ENCODE measurements around the gene ZNF319.

The ZNF319 gene

GRCh38 chr16:57997176-57997527, 3.3 kb downstream of the ZNF319 start:
- no peak overlapping the region for H3K27ac Mint-ChIP-seq
- H3K4me3 Mint-ChIP-seq, result no peak overlapping the region
- H3K9me3 Mint-ChIP-seq, result no peaks in the 10 kb centered on the region
- H3K27me3 Mint-ChIP-seq, result no peaks in the 10 kb centered on the region
- no peaks in the 10 kb centered on the region for H3K36me3 Mint-ChIP-seq
- H3K4me1 Mint-ChIP-seq, result peaks cover 57% of the 10 kb centered on the region

GRCh38 chr16:57996406-57997175, 3.9 kb downstream of the ZNF319 start:
- Mint-ChIP-seq H3K27me3 (no peaks in the 10 kb centered on the region), H3K4me3 (no peak overlapping the region), H3K9me3 (no peaks in the 10 kb centered on the region), H3K36me3 (no peaks in the 10 kb centered on the region), H3K4me1 (peaks cover 51% of the 10 kb centered on the region), H3K27ac (peak overlapping the region; percentile 55)

- Mint-ChIP-seq H3K4me3 (no peak overlapping the region), H3K36me3 (no peaks in the 10 kb centered on the region), H3K4me1 (peaks cover 48% of the 10 kb centered on the region), H3K27ac (peak overlapping the region; percentile 68), H3K27me3 (no peaks in the 10 kb centered on the region), H3K9me3 (no peaks in the 10 kb centered on the region)
These were observed 4.6 kb downstream of the ZNF319 start for GRCh38 chr16:57995721-57996405.

- Mint-ChIP-seq H3K4me3 (no peak overlapping the region), H3K36me3 (no peaks in the 10 kb centered on the region), H3K27ac (peak overlapping the region; percentile 88), H3K4me1 (peaks cover 48% of the 10 kb centered on the region), H3K27me3 (no peaks in the 10 kb centered on the region), H3K9me3 (no peaks in the 10 kb centered on the region)
These were observed 5.7 kb downstream of the ZNF319 start for GRCh38 chr16:57994778-57995177.

GRCh38 chr16:57994361-57994760, 6.1 kb downstream of the ZNF319 start:
- Mint-ChIP-seq H3K27me3 (no peaks in the 10 kb centered on the region), H3K36me3 (no peaks in the 10 kb centered on the region), H3K4me1 (peaks cover 46% of the 10 kb centered on the region), H3K9me3 (no peaks in the 10 kb centered on the region), H3K4me3 (no peak overlapping the region), H3K27ac (peak overlapping the region; percentile 88)

GRCh38 chr16:57993897-57994296, 6.6 kb downstream of the ZNF319 start:
- Mint-ChIP-seq H3K9me3 (no peaks in the 10 kb centered on the region), H3K4me3 (no peak overlapping the region), H3K4me1 (peaks cover 41% of the 10 kb centered on the region), H3K27me3 (no peaks in the 10 kb centered on the region), H3K36me3 (no peaks in the 10 kb centered on the region), H3K27ac (no peak overlapping the region)

GRCh38 chr16:57993438-57993837, 7.0 kb downstream of the ZNF319 start:
- no peaks in the 10 kb centered on the region for H3K36me3 Mint-ChIP-seq
- no peak overlapping the region for H3K4me3 Mint-ChIP-seq
- H3K4me1 Mint-ChIP-seq, result peaks cover 37% of the 10 kb centered on the region
- no peaks in the 10 kb centered on the region for H3K9me3 Mint-ChIP-seq
- no peaks in the 10 kb centered on the region for H3K27me3 Mint-ChIP-seq
- no peak overlapping the region for H3K27ac Mint-ChIP-seq

- Mint-ChIP-seq H3K4me3 (no peak overlapping the region), H3K27ac (no peak overlapping the region), H3K36me3 (no peaks in the 10 kb centered on the region), H3K4me1 (peaks cover 24% of the 10 kb centered on the region), H3K27me3 (no peaks in the 10 kb centered on the region), H3K9me3 (no peaks in the 10 kb centered on the region)
These were observed 8.4 kb downstream of the ZNF319 start for GRCh38 chr16:57992084-57992483.

- no peaks in the 10 kb centered on the region for H3K9me3 Mint-ChIP-seq
- peaks cover 25% of the 10 kb centered on the region for H3K4me1 Mint-ChIP-seq
These were observed 8.9 kb downstream of the ZNF319 start for GRCh38 chr16:57991551-57992059.

GRCh38 chr16:57988929-57989328, 11.5 kb downstream of the ZNF319 start:
- no peaks in the 10 kb centered on the region for H3K36me3 Mint-ChIP-seq
- H3K4me1 Mint-ChIP-seq, result peaks cover 15% of the 10 kb centered on the region
- no peaks in the 10 kb centered on the region for H3K27me3 Mint-ChIP-seq
- H3K27ac Mint-ChIP-seq, result peak overlapping the region; percentile 62
- H3K4me3 Mint-ChIP-seq, result no peak overlapping the region
- H3K9me3 Mint-ChIP-seq, result no peaks in the 10 kb centered on the region

More at GRCh38 chr16:57991551-57992059, 8.9 kb downstream of the ZNF319 start:
- H3K4me3 Mint-ChIP-seq, result no peak overlapping the region
- no peaks in the 10 kb centered on the region for H3K36me3 Mint-ChIP-seq
- no peaks in the 10 kb centered on the region for H3K27me3 Mint-ChIP-seq
- H3K27ac Mint-ChIP-seq, result no peak overlapping the region

GRCh38 chr16:57987441-57988177, 12.9 kb downstream of the ZNF319 start:
- no peaks in the 10 kb centered on the region for H3K9me3 Mint-ChIP-seq
- H3K27me3 Mint-ChIP-seq, result no peaks in the 10 kb centered on the region
- H3K36me3 Mint-ChIP-seq, result no peaks in the 10 kb centered on the region
- no peak overlapping the region for H3K4me3 Mint-ChIP-seq
- no peak overlapping the region for H3K27ac Mint-ChIP-seq
- peaks cover 12% of the 10 kb centered on the region for H3K4me1 Mint-ChIP-seq

GRCh38 chr16:57986196-57986595, 14.3 kb downstream of the ZNF319 start:
- H3K27ac Mint-ChIP-seq, result no peak overlapping the region
- H3K4me1 Mint-ChIP-seq, result peaks cover 10% of the 10 kb centered on the region
- no peaks in the 10 kb centered on the region for H3K36me3 Mint-ChIP-seq
- H3K4me3 Mint-ChIP-seq, result peak overlapping the region; percentile 26
- H3K27me3 Mint-ChIP-seq, result no peaks in the 10 kb centered on the region
- no peaks in the 10 kb centered on the region for H3K9me3 Mint-ChIP-seq

GRCh38 chr16:57985204-57986181, 15.0 kb downstream of the ZNF319 start:
- Mint-ChIP-seq H3K27me3 (no peaks in the 10 kb centered on the region), H3K27ac (no peak overlapping the region)

GRCh38 chr16:57984443-57985203, 15.8 kb downstream of the ZNF319 start:
- Mint-ChIP-seq H3K9me3 (no peaks in the 10 kb centered on the region), H3K27me3 (no peaks in the 10 kb centered on the region), H3K4me1 (peaks cover 10% of the 10 kb centered on the region), H3K27ac (no peak overlapping the region), H3K36me3 (no peaks in the 10 kb centered on the region), H3K4me3 (peak overlapping the region; percentile 88)

More at GRCh38 chr16:57985204-57986181, 15.0 kb downstream of the ZNF319 start:
- Mint-ChIP-seq H3K4me1 (peaks cover 10% of the 10 kb centered on the region), H3K36me3 (no peaks in the 10 kb centered on the region), H3K4me3 (peak overlapping the region; percentile 88), H3K9me3 (no peaks in the 10 kb centered on the region)
